ENCODE results near the gene NOP9. TPM values are rescaled to one million over a fixed set of nuclear protein-coding genes. Genes with fewer than 3 reads are reported as not detected.
"Not testable (repeated sequence)": the region's sequence is repeated elsewhere in the genome, so short reads cannot be mapped to it uniquely, and the experiment has no call there.

NOP9 gene
- total and polyA plus RNA-seq, 7 donors = 7.8 to 29.0 (median 14.6) TPM

DNA sequence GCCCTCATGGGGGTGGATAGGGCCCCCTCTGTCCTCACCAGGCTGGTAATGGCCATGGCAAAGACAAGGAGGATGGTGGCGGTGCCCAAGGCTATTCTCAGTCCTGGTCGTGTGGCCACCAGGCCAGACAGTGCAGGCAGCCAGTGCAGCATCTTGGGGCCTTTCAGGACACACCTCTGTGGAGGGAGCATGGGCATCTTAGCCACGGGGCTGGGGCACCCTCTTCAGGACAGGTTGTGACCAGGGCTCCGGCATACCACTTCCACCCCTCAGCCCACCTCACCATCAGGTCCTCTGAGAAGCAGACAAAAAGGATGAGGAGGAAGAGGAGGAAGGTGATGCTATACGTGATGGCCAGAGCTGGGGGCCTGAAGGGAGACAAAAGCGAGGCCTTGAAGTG, 24.4 kb downstream of the NOP9 start:
- Histone ChIP-seq H3K27ac (no peak overlapping the region), H3K4me1 (no peaks in the 10 kb centered on the region), H3K4me3 (no peak overlapping the region), H3K9me3 (no peaks in the 10 kb centered on the region), H3K36me3 (no peaks in the 10 kb centered on the region), H3K27me3 (peaks cover 0 to 16% (median 6%) of the 10 kb centered on the region in 3 donors)
- DNase-seq = no peak
- WGBS, 2 donors = 78 to 81% methylated on average over 6 of the region's 6 CpGs
- TF ChIP-seq POLR2AphosphoS5 (IDR thresholded peaks at IDR 0.05) (no peak), EP300 (IDR thresholded peaks at IDR 0.05) (no peak), POLR2A (IDR thresholded peaks at IDR 0.05) (no peak)
- TF ChIP-seq, protein P1, sequence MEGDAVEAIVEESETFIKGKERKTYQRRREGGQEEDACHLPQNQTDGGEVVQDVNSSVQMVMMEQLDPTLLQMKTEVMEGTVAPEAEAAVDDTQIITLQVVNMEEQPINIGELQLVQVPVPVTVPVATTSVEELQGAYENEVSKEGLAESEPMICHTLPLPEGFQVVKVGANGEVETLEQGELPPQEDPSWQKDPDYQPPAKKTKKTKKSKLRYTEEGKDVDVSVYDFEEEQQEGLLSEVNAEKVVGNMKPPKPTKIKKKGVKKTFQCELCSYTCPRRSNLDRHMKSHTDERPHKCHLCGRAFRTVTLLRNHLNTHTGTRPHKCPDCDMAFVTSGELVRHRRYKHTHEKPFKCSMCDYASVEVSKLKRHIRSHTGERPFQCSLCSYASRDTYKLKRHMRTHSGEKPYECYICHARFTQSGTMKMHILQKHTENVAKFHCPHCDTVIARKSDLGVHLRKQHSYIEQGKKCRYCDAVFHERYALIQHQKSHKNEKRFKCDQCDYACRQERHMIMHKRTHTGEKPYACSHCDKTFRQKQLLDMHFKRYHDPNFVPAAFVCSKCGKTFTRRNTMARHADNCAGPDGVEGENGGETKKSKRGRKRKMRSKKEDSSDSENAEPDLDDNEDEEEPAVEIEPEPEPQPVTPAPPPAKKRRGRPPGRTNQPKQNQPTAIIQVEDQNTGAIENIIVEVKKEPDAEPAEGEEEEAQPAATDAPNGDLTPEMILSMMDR (IDR thresholded peaks at IDR 0.05) = no peak
- intact Hi-C loops (cut with DNase I) = no loop called here

DNA sequence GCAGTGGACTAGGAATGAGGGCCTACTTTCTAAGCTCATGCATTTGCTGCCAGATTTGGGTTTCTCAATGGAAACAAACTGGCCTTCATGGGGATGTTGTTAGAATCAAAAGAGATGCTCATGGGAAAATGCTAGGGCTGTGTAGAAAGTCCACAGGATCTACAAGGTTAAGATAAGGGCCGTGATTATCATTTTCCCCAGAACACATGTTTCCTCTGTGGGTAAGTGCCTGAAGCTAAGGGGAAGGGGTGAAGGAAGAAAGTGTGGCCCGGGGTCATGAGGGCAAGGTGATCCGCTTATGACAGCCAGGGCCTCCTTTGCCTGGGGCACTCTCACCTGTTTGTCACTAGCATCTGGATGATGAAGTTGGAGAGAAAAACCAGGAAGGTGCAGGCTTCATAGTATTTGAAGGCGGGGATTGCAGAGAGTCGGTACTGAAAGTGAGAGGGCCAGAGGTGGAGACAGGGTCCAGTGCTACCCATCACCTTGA, 25.4 kb downstream of the NOP9 start:
- Histone ChIP-seq H3K9me3 (no peaks in the 10 kb centered on the region), H3K4me3 (no peak overlapping the region), H3K27me3 (peaks cover 0 to 5% (median 0%) of the 10 kb centered on the region in 3 donors), H3K36me3 (no peaks in the 10 kb centered on the region), H3K27ac (no peak overlapping the region), H3K4me1 (no peaks in the 10 kb centered on the region)
- WGBS, 2 donors = 75 to 85% methylated on average over 5 of the region's 5 CpGs
- no peak for DNase-seq
- intact Hi-C loops (cut with DNase I) = no loop called here
- TF ChIP-seq EP300 (IDR thresholded peaks at IDR 0.05) = no peak
- TF ChIP-seq POLR2AphosphoS5 (IDR thresholded peaks at IDR 0.05) = no peak
- TF ChIP-seq POLR2A (IDR thresholded peaks at IDR 0.05) = no peak
- TF ChIP-seq, protein P1 (IDR thresholded peaks at IDR 0.05) = no peak

DNA sequence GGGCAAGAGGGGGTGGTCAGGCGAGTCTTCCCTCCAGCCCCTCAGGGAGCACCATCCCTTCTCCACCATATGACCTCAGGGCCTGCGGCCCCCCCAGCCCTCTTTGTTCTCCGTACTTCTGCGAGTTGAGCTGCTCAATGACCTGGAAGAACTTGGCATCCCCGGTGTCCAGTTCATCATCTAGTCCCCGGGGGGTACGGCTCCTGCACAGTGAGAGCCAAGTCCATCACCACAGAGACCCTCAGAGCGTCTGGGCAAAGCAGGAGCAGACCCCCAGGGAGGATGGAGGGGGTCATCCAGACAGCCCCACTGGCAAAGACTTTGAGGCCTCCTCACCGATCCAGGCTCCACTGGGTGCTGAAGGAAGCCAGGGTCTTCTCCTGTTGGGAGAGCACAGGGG, 26.3 kb downstream of the NOP9 start:
- no peaks in the 10 kb centered on the region for H3K36me3 ChIP-seq
- no peaks in the 10 kb centered on the region for H3K4me1 ChIP-seq
- no peak overlapping the region for H3K27ac ChIP-seq
- peaks cover 0 to 6% (median 0%) of the 10 kb centered on the region in 3 donors for H3K27me3 ChIP-seq
- intact Hi-C loops (cut with DNase I) = no loop called here
- TF ChIP-seq, protein P1 (IDR thresholded peaks at IDR 0.05) = no peak
- TF ChIP-seq EP300 (IDR thresholded peaks at IDR 0.05) (no peak), POLR2AphosphoS5 (IDR thresholded peaks at IDR 0.05) (no peak), POLR2A (IDR thresholded peaks at IDR 0.05) (no peak)
- WGBS, 2 donors = 89 to 92% methylated on average over 9 of the region's 9 CpGs
- no peak overlapping the region for H3K4me3 ChIP-seq
- H3K9me3 ChIP-seq = no peaks in the 10 kb centered on the region
- DNase-seq = no peak

DNA sequence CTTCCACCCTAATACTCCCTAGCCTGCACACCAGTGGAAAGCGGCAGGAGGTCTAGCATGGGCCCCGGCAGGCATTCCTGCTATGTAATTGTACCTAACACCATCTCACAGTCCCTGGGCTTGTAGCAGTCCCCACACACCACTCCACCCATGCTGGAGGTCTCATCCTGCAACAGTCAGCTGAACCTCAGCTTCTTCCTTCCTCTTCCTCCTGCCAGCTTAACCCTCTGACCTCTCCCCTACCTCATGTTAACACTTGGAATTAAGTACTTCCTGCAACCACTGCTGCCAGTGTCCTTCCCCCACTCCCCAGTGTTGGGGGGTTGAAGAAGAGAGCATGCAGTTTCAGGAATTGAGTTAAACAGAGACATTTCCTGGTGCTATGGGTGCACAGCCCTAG, 27.7 kb downstream of the NOP9 start:
- no peak for DNase-seq
- H3K4me1 ChIP-seq = peaks cover 0 to 7% (median 5%) of the 10 kb centered on the region in 4 donors
- H3K36me3 ChIP-seq = no peaks in the 10 kb centered on the region
- 83 to 93% methylated on average over 2 of the region's 2 CpGs for WGBS, 2 donors
- intact Hi-C loops (cut with DNase I) = no loop called here
- peaks cover 0 to 9% (median under 1%) of the 10 kb centered on the region in 3 donors for H3K27me3 ChIP-seq
- no peak overlapping the region for H3K27ac ChIP-seq
- TF ChIP-seq POLR2AphosphoS5 (IDR thresholded peaks at IDR 0.05) = no peak
- no peak for TF ChIP-seq EP300 (IDR thresholded peaks at IDR 0.05)
- TF ChIP-seq POLR2A (IDR thresholded peaks at IDR 0.05) = no peak
- TF ChIP-seq, protein P1 (IDR thresholded peaks at IDR 0.05) = no peak
- no peak overlapping the region for H3K4me3 ChIP-seq
- H3K9me3 ChIP-seq = no peaks in the 10 kb centered on the region

DNA sequence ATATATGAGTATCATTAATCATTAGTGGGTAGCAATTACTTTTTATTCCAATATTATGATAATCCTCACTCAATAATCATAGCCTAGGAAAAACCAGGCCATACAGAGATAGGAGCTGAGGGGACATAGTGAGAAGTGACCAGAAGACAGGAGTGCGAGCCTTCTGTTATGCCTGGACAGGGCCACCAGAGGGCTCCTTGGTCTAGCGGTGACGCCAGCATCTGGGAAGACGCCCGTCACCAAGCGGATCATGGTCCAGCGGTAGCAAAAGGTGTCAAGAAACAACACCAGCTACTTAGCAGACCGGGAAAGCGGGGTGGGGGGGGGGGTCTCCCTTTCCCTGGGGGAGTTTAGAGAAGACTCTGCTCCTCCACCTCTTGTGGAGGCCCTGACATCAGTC, 28.3 kb downstream of the NOP9 start:
- H3K27ac ChIP-seq; intact Hi-C loops (cut with DNase I); H3K9me3 ChIP-seq; H3K36me3 ChIP-seq; H3K4me3 ChIP-seq: not testable (repeated sequence)
- 1 to 19% methylated on average over 9 of the region's 9 CpGs for WGBS, 2 donors
- peaks cover 0 to 16% (median 7%) of the 10 kb centered on the region in 3 donors for H3K27me3 ChIP-seq
- DNase-seq = peak; percentile 87
- peaks cover 0 to 13% (median 11%) of the 10 kb centered on the region in 4 donors for H3K4me1 ChIP-seq
- TF ChIP-seq, protein P1 (IDR thresholded peaks at IDR 0.05) = peak in 3 of 4 experiments; percentile 62 to 68 (median 66)

Data from sigmoid colon (tissue), 7 donors.